GM18861 (cell line): ENCODE data around the gene NOTCH2.

ENCODE experiments used
- ATAC-seq: cut with Tn5 transposase; IDR thresholded peaks from one replicate; pipeline ENCODE4 v1.9.1; 2021; ENCODE audit not compliant: unreplicated experiment

Gene NOTCH2

GRCh38 chr1:119911775-119912174 lies 157.7 kb downstream of the NOTCH2 start:
- no peak for ATAC-seq

GRCh38 chr1:119910618-119911017 lies 158.8 kb downstream of the NOTCH2 start:
- ATAC-seq: no peak

- no peak for ATAC-seq
These were observed 159.4 kb downstream of the NOTCH2 start for GRCh38 chr1:119909890-119910596.

GRCh38 chr1:119908661-119909060 lies 160.8 kb downstream of the NOTCH2 start:
- no peak for ATAC-seq

- no peak for ATAC-seq
These were observed 162.4 kb downstream of the NOTCH2 start for GRCh38 chr1:119906927-119907652.

GRCh38 chr1:119903443-119903835 lies 166.0 kb downstream of the NOTCH2 start:
- no peak for ATAC-seq

- no peak for ATAC-seq
These were observed 166.6 kb downstream of the NOTCH2 start for GRCh38 chr1:119902775-119903442.

GRCh38 chr1:119898981-119899720 lies 170.3 kb downstream of the NOTCH2 start:
- ATAC-seq: no peak

GRCh38 chr1:119898530-119898929 lies 170.9 kb downstream of the NOTCH2 start:
- no peak for ATAC-seq

GRCh38 chr1:119896303-119896702 lies 173.2 kb downstream of the NOTCH2 start, which contains the start of gene ADAM30:
Gene ADAM30 (minus strand): TSS chr1:119896515. CDS start chr1:119896336, 179 bp downstream.
- ATAC-seq: no peak

- no peak for ATAC-seq
These were observed 174.4 kb downstream of the NOTCH2 start for GRCh38 chr1:119895102-119895501.

- ATAC-seq: no peak
These were observed 175.4 kb downstream of the NOTCH2 start for GRCh38 chr1:119893827-119894700.

GRCh38 chr1:119893238-119893791 lies 176.1 kb downstream of the NOTCH2 start:
- ATAC-seq: no peak

GRCh38 chr1:119891386-119891785 lies 178.1 kb downstream of the NOTCH2 start:
- no peak for ATAC-seq

- no peak for ATAC-seq
These were observed 181.0 kb downstream of the NOTCH2 start for GRCh38 chr1:119888476-119888875.

- ATAC-seq: no peak
These were observed 182.0 kb downstream of the NOTCH2 start for GRCh38 chr1:119887427-119887826.

GRCh38 chr1:119885903-119886783 lies 183.3 kb downstream of the NOTCH2 start:
- no peak for ATAC-seq

GRCh38 chr1:119884711-119885110 lies 184.8 kb downstream of the NOTCH2 start:
- ATAC-seq: no peak

- ATAC-seq: no peak
These were observed 185.6 kb downstream of the NOTCH2 start for GRCh38 chr1:119883826-119884225.
